Nephron (organoid): ENCODE measurements around the gene PTPN22.

Experiments
- H3K27ac Mint-ChIP-seq, 3 experiments: 2 replicates each; pipeline ENCODE4 v1.8.0; 2020; ENCODE audit warnings: mixed read lengths in 3 of 3, mild to moderate bottlenecking in 2 of 3, moderate library complexity in 1 of 3
- H3K27me3 Mint-ChIP-seq: 2 replicates; pipeline ENCODE4 v1.8.0; 2021; ENCODE audit warnings: low read depth, mild to moderate bottlenecking, moderate library complexity, mixed read lengths
- H3K36me3 Mint-ChIP-seq: 2 replicates; pipeline ENCODE4 v1.8.0; 2020; ENCODE audit warnings: low read depth, mixed read lengths
- H3K4me1 Mint-ChIP-seq: 2 replicates; pipeline ENCODE4 v1.8.0; 2020; ENCODE audit warnings: mixed read lengths
- H3K4me3 Mint-ChIP-seq, 3 experiments: 2 replicates each; pipeline ENCODE4 v1.8.0; 2020; ENCODE audit warnings: mild to moderate bottlenecking in 3 of 3, mixed read lengths in 3 of 3, moderate library complexity in 2 of 3
- H3K9me3 Mint-ChIP-seq: 2 replicates; pipeline ENCODE4 v1.8.0; 2020; ENCODE audit warnings: mixed read lengths
- CTCF ChIP-seq, 3 experiments: fragments of 200-600 bp; sonication (generic); IDR thresholded peaks; one replicate each; pipeline ENCODE4 v1.5.0; 2021; ENCODE audit warnings: antibody characterized with exemption in 3 of 3; ENCODE audit not compliant: unreplicated experiment in 3 of 3

The PTPN22 gene

GRCh38 chr1:113836534-113836933, 35.0 kb downstream of the PTPN22 start:
- Mint-ChIP-seq H3K27ac (no peak overlapping the region), H3K4me1 (no peaks in the 10 kb centered on the region), H3K9me3 (peaks cover 3% of the 10 kb centered on the region), H3K4me3 (no peak overlapping the region), H3K27me3 (peaks cover 5% of the 10 kb centered on the region), H3K36me3 (no peaks in the 10 kb centered on the region)
- TF ChIP-seq CTCF (IDR thresholded peaks at IDR 0.05; ENCODE audit: unreplicated experiment in 3 of 3) = no peak

DNA sequence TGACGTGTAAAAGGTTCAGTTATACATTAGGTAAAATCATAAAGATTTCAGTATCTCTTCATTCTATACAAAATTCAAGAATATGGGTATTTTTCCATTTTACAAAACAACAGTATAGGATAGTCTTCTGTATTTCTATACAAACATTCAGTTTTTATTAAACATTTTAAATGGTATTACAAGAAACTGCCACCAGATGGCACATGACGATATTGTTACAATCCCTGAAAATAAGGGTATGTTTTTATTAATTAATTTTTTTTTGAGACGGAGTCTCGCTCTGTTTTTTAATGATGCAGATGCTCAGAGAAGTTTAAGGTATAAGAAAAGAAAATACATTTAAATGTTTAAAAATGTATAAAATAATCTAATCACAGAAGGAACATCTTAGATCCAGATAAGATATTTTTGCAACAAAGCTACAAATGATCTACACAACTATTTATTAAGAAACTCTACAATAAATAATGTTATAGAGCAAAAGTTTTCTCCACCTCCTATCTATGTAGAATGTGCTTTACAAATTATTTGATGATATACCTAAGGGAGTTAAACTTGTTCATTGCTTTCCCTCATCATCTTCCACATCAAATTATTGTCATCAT, 35.7 kb downstream of the PTPN22 start:
- TF ChIP-seq CTCF (IDR thresholded peaks at IDR 0.05; ENCODE audit: unreplicated experiment in 3 of 3) = peak; percentile 37 to 72 (median 49)
- Mint-ChIP-seq H3K4me1 (no peaks in the 10 kb centered on the region), H3K9me3 (peaks cover 3% of the 10 kb centered on the region), H3K27me3 (peaks cover 10% of the 10 kb centered on the region), H3K4me3 (no peak overlapping the region), H3K36me3 (no peaks in the 10 kb centered on the region), H3K27ac (no peak overlapping the region)

- Mint-ChIP-seq H3K4me1 (no peaks in the 10 kb centered on the region), H3K27me3 (peaks cover 10% of the 10 kb centered on the region), H3K36me3 (no peaks in the 10 kb centered on the region), H3K4me3 (no peak overlapping the region), H3K27ac (no peak overlapping the region), H3K9me3 (no peaks in the 10 kb centered on the region)
- no peak for TF ChIP-seq CTCF (IDR thresholded peaks at IDR 0.05; ENCODE audit: unreplicated experiment in 3 of 3)
These were observed 36.8 kb downstream of the PTPN22 start for GRCh38 chr1:113834716-113835115.

- Mint-ChIP-seq H3K27ac (no peak overlapping the region), H3K27me3 (peaks cover 10% of the 10 kb centered on the region), H3K4me3 (no peak overlapping the region), H3K4me1 (no peaks in the 10 kb centered on the region), H3K36me3 (no peaks in the 10 kb centered on the region), H3K9me3 (no peaks in the 10 kb centered on the region)
- no peak for TF ChIP-seq CTCF (IDR thresholded peaks at IDR 0.05; ENCODE audit: unreplicated experiment in 3 of 3)
These were observed 41.5 kb downstream of the PTPN22 start for GRCh38 chr1:113830039-113830438.

DNA sequence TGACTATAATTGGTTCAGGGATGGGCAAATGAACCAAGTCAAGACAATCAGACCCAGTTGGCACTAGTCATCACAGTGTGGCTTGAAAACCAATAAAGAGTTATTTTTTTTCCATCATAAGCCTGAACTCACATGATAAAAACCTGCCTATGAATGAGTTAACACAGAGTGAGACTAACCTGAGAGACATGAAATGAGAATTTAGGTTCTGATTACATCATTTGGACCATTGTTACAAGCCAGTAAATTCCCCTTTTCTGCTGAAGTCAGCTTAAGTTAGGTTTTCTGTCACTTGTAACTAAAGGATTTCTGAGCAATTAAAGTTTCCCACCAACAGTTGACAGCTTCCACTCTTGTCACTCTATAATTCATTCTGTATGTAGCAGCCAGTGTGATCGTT, 49.6 kb downstream of the PTPN22 start:
- Mint-ChIP-seq H3K27ac (no peak overlapping the region), H3K4me3 (no peak overlapping the region), H3K9me3 (no peaks in the 10 kb centered on the region), H3K4me1 (no peaks in the 10 kb centered on the region), H3K36me3 (no peaks in the 10 kb centered on the region), H3K27me3 (no peaks in the 10 kb centered on the region)
- no peak for TF ChIP-seq CTCF (IDR thresholded peaks at IDR 0.05; ENCODE audit: unreplicated experiment in 3 of 3)

DNA sequence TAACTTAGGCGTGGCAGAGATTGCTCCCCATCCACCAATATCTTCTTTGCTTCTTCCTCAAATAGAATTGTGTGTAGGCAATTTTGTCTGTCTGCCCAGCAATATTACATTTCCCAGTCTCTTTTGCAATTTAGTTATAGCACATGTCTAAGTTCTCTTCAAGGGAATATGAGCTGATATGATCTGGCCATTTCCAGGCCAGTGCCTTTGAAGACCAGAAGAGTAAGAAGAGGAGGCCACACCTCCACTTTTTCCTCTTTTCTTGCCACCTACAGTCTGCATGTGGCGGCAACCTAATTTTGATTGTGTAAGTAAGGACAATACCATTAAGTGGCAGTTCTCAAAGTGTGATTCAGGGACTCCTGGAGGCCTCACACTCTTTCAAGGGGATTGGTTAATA, 52.9 kb downstream of the PTPN22 start:
- Mint-ChIP-seq H3K27me3 (no peaks in the 10 kb centered on the region), H3K4me1 (no peaks in the 10 kb centered on the region), H3K4me3 (no peak overlapping the region), H3K36me3 (no peaks in the 10 kb centered on the region), H3K27ac (no peak overlapping the region), H3K9me3 (no peaks in the 10 kb centered on the region)
- no peak for TF ChIP-seq CTCF (IDR thresholded peaks at IDR 0.05; ENCODE audit: unreplicated experiment in 3 of 3)
